ENCODE results near the gene CORIN. TPM values are rescaled to one million over a fixed set of nuclear protein-coding genes. Genes with fewer than 3 reads are reported as not detected.

The CORIN gene
- total and polyA plus RNA-seq, 10 of the 15 experiments (the other 5 are each of a cell fraction or from before 2014, with no cell fraction given): 0.02 to 0.45 (median 0.09) TPM; not detected in 3

GRCh38 chr4:47612116-47613023 lies 225.5 kb downstream of the CORIN start:
- Histone ChIP-seq H3K36me3 (ENCODE audit: control insufficient read depth in 2 of 2, insufficient read depth in 2 of 2, low read length in 1 of 2) (no peaks in the 10 kb centered on the region), H3K4me2 (ENCODE audit: control insufficient read depth, insufficient read depth) (no peak overlapping the region), H3K4me1 (ENCODE audit: control insufficient read depth, insufficient read depth, low read length) (no peaks in the 10 kb centered on the region), H2AFZ (ENCODE audit: control insufficient read depth, low read depth, low read length) (no peak overlapping the region), H3K27ac (ENCODE audit: control insufficient read depth, insufficient read depth) (no peak overlapping the region), H4K20me1 (ENCODE audit: control insufficient read depth, insufficient read depth) (no peaks in the 10 kb centered on the region), H3K27me3 (replicated peaks in 1 of 2; ENCODE audit: control insufficient read depth in 2 of 2, insufficient read depth in 2 of 2, low read length in 1 of 2) (no peaks in the 10 kb centered on the region), H3K9me3 (replicated peaks; ENCODE audit: control insufficient read depth, insufficient read depth, low read length) (no peaks in the 10 kb centered on the region), H3K9ac (ENCODE audit: control insufficient read depth, insufficient read depth, low read length) (no peak overlapping the region), H3K79me2 (ENCODE audit: control insufficient read depth, insufficient read depth, low read length) (no peaks in the 10 kb centered on the region), H3K4me3 (no peak overlapping the region)
- ATAC-seq (no peak), DNase-seq (ENCODE audit: low read depth, low spot score) (no peak), FAIRE-seq (no peak)
- ChIA-PET RAD21 (ENCODE audit: unreplicated experiment) (no interaction called here), POLR2A (no interaction called here), SMC1A (ENCODE audit: uncharacterized antibody, unreplicated experiment) (interaction anchor here (0.7 kb wide), 1 partner anchor 171 kb away, joined by 3 read pairs; no protein-coding TSS in a partner anchor), CTCF (no interaction called here)
- WGBS (ENCODE audit: insufficient coverage, insufficient replicate concordance, low lambda C conversion rate, missing lambda C conversion rate): 44% methylated on average over 4 of the region's 4 CpGs
- no TSS peak for BruUV-seq (replicated peaks)
- intact Hi-C loops (cut with micrococcal nuclease; ENCODE audit: unreplicated experiment) (no loop called here), in situ Hi-C loops (cut with MboI) (no loop called here)
- TF ChIP-seq NFYA (IDR thresholded peaks at IDR 0.05; ENCODE audit: borderline replicate concordance, low read depth, low read length): no peak
- TF ChIP-seq ESRRA (IDR thresholded peaks at IDR 0.05; ENCODE audit: low read length): no peak
- no peak for TF ChIP-seq RBBP5 (conservative IDR thresholded peaks at IDR 0.05)
- TF ChIP-seq, protein P1, sequence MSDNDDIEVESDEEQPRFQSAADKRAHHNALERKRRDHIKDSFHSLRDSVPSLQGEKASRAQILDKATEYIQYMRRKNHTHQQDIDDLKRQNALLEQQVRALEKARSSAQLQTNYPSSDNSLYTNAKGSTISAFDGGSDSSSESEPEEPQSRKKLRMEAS (IDR thresholded peaks at IDR 0.05; ENCODE audit: low read depth, low read length): no peak
- no peak for TF ChIP-seq MEF2A (IDR thresholded peaks at IDR 0.05; ENCODE audit: insufficient read depth, low read depth, low read length)
- TF ChIP-seq, protein P2, sequence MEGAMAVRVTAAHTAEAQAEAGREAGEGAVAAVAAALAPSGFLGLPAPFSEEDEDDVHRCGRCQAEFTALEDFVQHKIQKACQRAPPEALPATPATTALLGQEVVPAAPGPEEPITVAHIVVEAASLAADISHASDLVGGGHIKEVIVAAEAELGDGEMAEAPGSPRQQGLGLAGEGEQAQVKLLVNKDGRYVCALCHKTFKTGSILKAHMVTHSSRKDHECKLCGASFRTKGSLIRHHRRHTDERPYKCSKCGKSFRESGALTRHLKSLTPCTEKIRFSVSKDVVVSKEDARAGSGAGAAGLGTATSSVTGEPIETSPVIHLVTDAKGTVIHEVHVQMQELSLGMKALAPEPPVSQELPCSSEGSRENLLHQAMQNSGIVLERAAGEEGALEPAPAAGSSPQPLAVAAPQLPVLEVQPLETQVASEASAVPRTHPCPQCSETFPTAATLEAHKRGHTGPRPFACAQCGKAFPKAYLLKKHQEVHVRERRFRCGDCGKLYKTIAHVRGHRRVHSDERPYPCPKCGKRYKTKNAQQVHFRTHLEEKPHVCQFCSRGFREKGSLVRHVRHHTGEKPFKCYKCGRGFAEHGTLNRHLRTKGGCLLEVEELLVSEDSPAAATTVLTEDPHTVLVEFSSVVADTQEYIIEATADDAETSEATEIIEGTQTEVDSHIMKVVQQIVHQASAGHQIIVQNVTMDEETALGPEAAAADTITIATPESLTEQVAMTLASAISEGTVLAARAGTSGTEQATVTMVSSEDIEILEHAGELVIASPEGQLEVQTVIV (IDR thresholded peaks at IDR 0.05; ENCODE audit: borderline replicate concordance, partially characterized antibody): no peak
- TF ChIP-seq JUNB (IDR thresholded peaks at IDR 0.05): no peak
- TF ChIP-seq GATAD2B (conservative IDR thresholded peaks at IDR 0.05; ENCODE audit: low read depth): no peak
- TF ChIP-seq, protein P3, sequence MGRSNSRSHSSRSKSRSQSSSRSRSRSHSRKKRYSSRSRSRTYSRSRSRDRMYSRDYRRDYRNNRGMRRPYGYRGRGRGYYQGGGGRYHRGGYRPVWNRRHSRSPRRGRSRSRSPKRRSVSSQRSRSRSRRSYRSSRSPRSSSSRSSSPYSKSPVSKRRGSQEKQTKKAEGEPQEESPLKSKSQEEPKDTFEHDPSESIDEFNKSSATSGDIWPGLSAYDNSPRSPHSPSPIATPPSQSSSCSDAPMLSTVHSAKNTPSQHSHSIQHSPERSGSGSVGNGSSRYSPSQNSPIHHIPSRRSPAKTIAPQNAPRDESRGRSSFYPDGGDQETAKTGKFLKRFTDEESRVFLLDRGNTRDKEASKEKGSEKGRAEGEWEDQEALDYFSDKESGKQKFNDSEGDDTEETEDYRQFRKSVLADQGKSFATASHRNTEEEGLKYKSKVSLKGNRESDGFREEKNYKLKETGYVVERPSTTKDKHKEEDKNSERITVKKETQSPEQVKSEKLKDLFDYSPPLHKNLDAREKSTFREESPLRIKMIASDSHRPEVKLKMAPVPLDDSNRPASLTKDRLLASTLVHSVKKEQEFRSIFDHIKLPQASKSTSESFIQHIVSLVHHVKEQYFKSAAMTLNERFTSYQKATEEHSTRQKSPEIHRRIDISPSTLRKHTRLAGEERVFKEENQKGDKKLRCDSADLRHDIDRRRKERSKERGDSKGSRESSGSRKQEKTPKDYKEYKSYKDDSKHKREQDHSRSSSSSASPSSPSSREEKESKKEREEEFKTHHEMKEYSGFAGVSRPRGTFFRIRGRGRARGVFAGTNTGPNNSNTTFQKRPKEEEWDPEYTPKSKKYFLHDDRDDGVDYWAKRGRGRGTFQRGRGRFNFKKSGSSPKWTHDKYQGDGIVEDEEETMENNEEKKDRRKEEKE (IDR thresholded peaks at IDR 0.05): no peak
- TF ChIP-seq CHD2 (IDR thresholded peaks at IDR 0.05; ENCODE audit: borderline replicate concordance, low read depth, low read length): no peak
- TF ChIP-seq CBFB (IDR thresholded peaks at IDR 0.05; ENCODE audit: low read depth): no peak
- TF ChIP-seq WRNIP1 (IDR thresholded peaks at IDR 0.05; ENCODE audit: borderline replicate concordance, low read depth, low read length): no peak
- TF ChIP-seq PRDM15 (CRISPR knock-in tag; IDR thresholded peaks at IDR 0.05): no peak
- no peak for TF ChIP-seq ZNF207 (IDR thresholded peaks at IDR 0.05; ENCODE audit: borderline replicate concordance)
- no peak for TF ChIP-seq LARP7 (IDR thresholded peaks at IDR 0.05)

All from GM12878 (cell line).